AG10803 (cell line): ENCODE results near the gene USP7.

Experiments
- DNase-seq: peaks from one replicate; pipeline ENCODE4 v3.0.0; 2010; ENCODE audit warnings: low read depth
- H3K4me3 ChIP-seq: 2 replicates; pipeline ENCODE4 v1.5.1; 2011; ENCODE audit warnings: mild to moderate bottlenecking, low read length, control low read depth
- TF ChIP-seq, protein P1 (sequence below): conservative IDR thresholded peaks from 2 replicates; pipeline ENCODE4 v1.5.1; 2011; ENCODE audit warnings: mild to moderate bottlenecking, low read length, control low read depth, inconsistent platforms

USP7 gene

DNA sequence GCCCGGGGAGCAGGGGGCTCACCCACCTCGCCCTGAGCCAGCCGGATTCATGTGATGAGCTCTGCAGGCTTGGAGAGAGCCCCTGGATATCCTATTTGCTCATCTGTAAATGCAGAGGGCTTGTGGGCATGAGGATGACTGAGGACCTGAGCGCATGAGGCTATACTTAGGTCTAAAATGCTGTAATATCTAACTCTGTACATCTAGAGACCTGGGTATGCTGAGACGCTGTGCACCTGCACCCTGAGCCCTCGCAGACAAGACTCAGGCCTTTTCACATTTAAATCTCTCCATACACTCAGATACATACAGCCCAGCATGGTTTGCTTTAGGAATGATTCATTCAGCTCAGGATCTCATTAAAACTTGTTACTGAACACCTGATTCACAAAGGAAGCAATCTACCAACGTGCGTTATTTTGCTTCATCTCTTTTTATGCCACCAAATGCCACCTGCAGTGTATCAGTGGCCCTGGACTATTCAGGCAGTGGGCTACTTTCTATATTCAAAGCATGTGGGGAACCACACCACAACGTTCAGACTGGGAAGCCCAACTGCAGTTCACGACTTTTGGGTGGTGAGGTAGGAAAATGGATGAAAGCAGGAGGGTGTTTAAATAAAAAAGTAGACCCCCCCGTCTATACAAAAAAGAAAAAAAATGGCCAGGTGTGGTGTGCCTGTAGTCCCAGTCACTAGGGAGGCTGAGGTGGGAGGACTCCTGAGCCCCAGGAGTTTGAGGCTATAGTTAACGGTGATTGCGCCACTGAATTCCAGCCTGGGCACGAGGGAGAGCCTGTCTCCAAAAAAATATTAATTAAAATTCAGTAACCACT lies 12.0 kb downstream of the USP7 start:
- DNase-seq, result no peak
- TF ChIP-seq, protein P1, sequence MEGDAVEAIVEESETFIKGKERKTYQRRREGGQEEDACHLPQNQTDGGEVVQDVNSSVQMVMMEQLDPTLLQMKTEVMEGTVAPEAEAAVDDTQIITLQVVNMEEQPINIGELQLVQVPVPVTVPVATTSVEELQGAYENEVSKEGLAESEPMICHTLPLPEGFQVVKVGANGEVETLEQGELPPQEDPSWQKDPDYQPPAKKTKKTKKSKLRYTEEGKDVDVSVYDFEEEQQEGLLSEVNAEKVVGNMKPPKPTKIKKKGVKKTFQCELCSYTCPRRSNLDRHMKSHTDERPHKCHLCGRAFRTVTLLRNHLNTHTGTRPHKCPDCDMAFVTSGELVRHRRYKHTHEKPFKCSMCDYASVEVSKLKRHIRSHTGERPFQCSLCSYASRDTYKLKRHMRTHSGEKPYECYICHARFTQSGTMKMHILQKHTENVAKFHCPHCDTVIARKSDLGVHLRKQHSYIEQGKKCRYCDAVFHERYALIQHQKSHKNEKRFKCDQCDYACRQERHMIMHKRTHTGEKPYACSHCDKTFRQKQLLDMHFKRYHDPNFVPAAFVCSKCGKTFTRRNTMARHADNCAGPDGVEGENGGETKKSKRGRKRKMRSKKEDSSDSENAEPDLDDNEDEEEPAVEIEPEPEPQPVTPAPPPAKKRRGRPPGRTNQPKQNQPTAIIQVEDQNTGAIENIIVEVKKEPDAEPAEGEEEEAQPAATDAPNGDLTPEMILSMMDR, result no peak
- H3K4me3 ChIP-seq, result no peak overlapping the region

DNA sequence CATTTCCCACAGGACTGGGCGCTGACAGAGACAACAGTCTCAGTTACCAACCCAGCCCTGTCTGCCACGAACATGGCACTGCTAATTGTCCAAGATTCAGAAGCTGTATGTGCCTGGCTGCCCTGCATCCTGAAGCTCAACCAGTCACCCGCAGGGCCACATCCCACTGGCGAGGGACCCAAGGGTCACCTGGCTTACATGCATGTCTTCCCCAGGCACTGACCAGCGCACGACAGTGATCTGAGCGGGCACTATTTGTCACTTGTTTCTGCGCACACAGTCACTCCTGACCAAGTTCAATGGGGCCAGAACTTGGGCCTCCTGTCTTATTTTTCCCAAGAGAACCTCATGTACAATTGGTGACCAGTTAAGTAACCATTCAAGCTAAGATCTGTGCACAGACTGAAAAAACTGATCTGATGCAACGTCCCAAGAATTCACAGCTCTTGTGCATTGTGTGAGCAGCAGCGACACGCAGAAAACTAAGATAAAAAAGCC lies 13.1 kb downstream of the USP7 start:
- H3K4me3 ChIP-seq, result no peak overlapping the region
- TF ChIP-seq, protein P1, result no peak
- peak; percentile 66 for DNase-seq

DNA sequence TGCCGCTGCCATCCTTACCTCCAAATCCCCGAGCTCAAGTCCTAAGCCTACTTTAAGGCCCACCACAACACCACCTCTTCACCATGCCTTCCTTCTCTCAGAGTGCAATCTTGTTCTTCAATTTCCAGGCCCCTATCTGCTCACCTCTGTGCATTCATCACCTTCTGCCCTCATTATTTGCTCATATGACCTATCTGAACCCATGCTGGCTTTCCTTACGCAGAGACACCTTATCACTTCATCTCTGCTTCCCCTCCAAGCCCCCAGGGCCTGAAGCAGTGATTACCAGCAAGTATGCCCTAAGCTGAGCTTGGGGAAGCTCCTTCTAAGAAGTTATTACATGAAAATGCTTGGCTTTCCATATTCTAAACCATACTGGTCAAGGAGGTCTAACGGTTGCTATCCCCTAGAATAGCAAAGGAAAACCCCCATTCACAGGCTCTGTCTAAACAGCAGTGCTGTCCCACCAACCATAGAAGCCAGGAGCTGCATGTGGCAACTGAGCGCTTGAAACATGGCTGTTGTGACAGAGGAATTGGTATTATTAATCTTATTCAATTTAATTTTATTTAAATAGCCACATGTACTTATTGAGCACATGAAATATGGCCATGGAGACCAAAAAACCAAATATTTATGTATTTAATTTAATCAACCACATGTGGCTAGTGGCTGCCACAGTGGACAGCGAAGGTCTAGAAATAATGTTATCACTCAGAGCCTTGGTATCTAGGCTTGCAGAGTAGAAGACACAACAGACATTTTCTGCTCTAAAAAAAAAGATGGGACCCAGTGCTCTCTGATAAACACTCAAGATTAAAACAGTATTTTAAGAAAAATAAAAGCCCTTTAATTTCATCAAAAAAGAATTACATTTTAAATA lies 13.9 kb downstream of the USP7 start:
- H3K4me3 ChIP-seq, result no peak overlapping the region
- TF ChIP-seq, protein P1, result no peak
- DNase-seq, result no peak

DNA sequence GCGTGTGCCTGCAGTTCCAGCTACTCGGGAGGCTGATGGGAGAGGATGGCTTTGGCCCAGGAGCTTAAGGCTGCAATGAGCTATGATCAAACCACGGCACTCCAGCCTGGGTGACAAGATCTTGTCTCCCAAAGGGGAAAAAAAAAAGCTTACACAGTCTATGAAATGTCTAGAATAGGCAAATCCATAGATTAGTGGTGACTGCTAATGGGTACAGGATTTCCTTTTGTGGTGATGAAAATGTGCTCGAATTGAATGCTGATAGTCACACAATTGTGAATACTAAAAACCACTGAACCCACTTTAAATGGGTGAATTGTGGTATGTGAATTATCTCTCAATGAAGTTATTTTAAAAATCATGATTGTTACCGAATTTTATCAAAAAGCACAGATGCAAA lies 14.9 kb downstream of the USP7 start:
- TF ChIP-seq, protein P1, result no peak
- H3K4me3 ChIP-seq, result no peak overlapping the region
- DNase-seq, result no peak

DNA sequence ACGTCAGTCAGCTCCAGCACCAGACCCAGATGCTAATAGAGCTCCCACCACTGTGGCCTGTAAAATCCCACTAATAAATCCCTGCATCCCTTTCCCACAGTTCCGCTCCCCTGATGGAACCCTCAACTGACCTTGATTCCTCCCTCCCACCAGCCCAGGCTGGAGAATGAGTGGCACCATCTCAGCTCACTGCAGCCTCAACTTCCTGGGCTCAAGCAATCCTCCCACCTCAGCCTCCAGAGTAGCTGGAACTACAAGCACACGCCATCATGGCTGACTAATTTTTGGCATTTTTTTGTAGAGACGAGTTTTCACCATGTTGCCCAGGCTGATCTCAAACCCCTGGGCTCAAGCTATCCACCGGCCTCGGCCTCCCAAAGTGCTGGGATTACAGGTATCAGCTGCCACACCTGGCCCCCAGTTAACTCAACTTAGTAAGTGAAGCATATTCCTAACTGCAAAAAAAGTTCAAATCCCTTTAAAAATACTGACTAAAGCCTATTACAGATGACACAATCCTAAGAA lies 15.6 kb downstream of the USP7 start:
- TF ChIP-seq, protein P1, result no peak
- no peak overlapping the region for H3K4me3 ChIP-seq
- DNase-seq, result no peak

DNA sequence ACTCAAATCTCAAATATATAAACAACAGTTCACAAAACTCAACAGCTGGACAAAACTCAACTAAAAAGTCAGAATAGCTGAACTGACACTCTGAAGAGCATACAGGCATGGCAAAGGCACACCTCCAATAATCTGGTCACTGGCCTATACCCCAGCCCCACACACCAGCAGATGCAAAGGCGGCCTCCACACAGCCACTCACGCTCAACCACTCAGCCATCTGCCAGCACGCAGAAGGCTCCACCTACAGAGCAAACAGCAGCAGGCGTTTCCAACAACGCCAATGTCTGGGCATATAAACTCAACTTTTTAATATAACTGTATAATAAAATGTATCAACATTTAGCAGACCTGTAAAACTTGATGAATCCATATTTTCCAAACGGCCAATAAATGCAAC lies 17.2 kb downstream of the USP7 start:
- no peak for DNase-seq
- H3K4me3 ChIP-seq, result no peak overlapping the region
- TF ChIP-seq, protein P1, result no peak
